HG02642 (cell line): Measurements from ENCODE around the gene ZNF333.

ENCODE experiments used
- ATAC-seq: cut with Tn5 transposase; IDR thresholded peaks from one replicate; pipeline ENCODE4 v1.9.1; 2021; ENCODE audit warnings: mild to moderate bottlenecking; ENCODE audit not compliant: unreplicated experiment, poor library complexity

The ZNF333 gene

DNA sequence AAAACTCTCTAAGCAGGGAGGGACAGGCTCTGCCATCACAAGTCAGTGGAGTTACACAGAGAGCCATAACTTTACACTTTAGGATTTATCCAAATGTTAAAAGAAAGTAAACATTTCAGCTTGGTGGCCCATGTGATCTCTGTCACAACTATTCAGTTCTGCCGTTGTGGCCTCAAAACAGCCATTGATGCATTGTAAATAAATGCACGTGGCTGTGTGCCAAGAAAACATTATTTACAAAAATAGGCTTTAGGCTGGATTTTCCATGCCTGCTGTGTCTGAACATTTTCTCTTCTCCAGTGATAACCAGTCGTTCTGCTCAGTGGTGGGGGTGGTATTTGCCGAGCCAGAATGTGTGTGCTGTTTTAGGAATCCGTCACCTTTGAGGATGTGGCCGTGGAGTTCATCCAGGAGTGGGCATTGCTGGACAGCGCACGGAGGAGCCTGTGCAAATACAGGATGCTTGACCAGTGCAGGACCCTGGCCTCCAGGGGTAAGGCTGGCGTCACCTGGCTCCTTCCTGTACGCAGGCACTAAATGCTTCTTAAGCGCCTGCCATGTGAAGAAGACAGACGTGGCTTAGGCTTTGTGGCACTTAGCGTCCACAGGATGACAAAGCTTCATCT lies 4.9 kb downstream of the ZNF333 start:
- ATAC-seq, result no peak

- ATAC-seq, result no peak
Observed at GRCh38 chr19:14695471-14695870, 5.6 kb downstream of the ZNF333 start.

- ATAC-seq, result no peak
Observed at GRCh38 chr19:14699641-14700040, 9.8 kb downstream of the ZNF333 start.

- ATAC-seq, result no peak
Observed at GRCh38 chr19:14700711-14701375, 11.0 kb downstream of the ZNF333 start.

GRCh38 chr19:14703833-14704232 lies 14.0 kb downstream of the ZNF333 start:
- ATAC-seq, result no peak

DNA sequence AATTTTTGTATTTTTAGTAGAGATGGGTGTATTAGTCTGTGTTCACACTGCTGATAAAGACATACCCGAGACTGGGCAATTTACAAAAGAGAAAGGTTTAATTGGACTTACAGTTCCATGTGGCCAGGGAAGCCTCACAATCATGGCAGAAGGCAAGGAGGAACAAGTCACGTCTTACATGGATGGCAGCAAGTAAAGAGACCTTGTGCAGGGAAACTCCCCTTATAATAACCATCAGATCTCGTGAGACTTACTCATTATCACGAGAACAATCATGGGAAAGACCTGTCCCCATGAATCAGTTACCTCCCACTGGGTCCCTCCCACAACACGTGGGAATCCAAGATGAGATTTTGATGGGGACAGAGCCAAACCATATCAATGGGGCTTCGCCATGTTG lies 14.6 kb downstream of the ZNF333 start:
- ATAC-seq, result no peak

DNA sequence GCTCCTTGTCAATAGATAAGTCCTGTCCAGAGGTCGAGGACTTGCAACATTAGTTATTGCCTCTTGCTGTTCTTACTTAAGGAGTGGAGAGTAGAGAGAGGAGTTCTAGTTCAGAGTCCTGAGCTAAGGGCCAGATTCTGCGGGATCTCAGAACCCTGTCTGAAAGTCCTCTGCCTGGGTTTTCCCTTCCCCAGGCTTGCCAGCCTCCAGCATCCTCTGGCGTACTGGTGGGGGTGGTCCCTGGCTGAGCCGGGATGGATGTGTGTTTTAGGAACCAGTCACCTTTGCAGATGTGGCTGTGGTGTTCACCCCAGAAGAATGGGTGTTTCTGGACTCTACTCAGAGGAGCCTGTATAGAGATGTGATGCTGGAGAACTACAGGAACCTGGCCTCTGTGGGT lies 26.0 kb downstream of the ZNF333 start:
- ATAC-seq, result no peak

GRCh38 chr19:14718522-14719116 lies 28.8 kb downstream of the ZNF333 start:
- no peak for ATAC-seq

GRCh38 chr19:14719162-14719561 lies 29.3 kb downstream of the ZNF333 start:
- ATAC-seq, result no peak

DNA sequence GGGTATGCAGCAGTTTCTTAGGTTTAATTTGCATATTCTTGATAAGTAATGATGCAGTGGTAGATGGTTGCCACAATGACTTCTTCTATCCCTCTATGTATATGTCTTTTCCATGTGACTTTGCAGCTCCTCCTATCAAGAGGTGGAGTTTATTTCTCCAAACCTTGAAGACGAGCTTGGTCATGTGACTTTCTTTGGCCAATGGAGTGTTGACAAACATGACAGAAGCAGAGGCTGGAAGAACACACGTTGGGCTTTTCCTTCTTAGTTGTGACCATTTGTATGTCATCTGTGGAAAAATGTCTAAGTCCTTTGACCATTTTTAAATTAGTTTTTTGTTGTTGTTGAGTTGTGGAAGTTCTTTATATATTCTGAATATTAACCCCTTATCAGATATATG lies 32.3 kb downstream of the ZNF333 start:
- ATAC-seq, result no peak

DNA sequence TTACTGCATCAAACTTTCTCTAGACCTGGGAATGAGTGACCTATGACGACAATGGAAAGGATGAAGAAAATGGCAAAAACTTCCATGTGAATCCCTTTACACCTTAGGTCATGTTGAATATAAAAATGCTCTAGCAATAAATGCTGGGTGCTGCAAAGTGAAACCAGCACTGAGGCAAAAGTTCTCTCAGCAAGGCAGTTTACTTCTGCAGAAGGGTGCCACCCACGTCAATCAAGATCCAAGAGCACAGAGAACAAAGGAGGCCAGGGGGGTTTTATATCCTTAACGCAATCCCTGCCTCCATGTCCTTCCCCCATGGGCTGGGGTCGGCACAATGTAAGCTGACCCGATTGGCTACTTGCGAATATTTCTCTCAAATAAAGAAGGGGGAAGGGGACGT lies 38.7 kb downstream of the ZNF333 start:
- ATAC-seq, result no peak

GRCh38 chr19:14731200-14731599 lies 41.4 kb downstream of the ZNF333 start:
- no peak for ATAC-seq

GRCh38 chr19:14732510-14732909 lies 42.7 kb downstream of the ZNF333 start:
- ATAC-seq, result no peak

DNA sequence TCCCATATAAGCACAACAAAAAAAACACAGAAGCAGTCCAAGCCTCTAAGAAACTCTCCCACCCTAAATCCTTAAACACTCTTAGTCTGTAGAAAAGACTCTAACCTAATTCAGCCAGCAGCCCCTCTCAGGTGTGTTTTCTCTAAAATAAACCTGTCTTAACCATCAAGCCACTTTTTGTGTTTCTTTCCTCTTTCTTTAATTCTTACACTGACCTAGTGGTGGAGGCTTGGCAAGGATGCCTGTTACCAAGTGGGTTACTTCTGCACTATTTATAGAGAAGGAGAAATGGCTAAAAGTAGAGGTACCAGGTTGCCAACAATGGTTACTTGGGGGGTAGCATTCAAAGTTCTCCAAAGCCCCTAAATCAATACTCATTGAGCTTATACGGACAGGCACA lies 43.7 kb downstream of the ZNF333 start:
- no peak for ATAC-seq

- ATAC-seq, result no peak
Observed at GRCh38 chr19:14735915-14736314, 46.1 kb downstream of the ZNF333 start.

DNA sequence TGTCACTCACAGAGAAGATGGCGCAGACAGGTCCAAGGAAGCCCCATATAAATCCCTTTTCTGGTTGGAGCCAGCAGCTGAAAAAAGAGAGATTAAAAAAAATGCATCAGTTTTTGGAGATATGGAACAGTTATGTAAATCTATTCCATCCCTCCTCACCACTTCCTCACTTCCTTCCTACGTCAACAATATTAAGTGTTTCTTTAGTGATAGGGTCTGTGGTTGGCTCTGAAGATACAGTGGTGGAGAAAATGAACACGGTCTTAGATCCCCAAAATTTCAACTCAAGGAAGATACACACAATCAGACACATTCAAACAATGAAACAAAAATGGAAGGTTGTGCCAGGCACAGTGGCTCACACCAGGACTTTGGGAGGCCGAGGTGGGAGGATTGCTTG lies 57.0 kb downstream of the ZNF333 start:
- no peak for ATAC-seq

DNA sequence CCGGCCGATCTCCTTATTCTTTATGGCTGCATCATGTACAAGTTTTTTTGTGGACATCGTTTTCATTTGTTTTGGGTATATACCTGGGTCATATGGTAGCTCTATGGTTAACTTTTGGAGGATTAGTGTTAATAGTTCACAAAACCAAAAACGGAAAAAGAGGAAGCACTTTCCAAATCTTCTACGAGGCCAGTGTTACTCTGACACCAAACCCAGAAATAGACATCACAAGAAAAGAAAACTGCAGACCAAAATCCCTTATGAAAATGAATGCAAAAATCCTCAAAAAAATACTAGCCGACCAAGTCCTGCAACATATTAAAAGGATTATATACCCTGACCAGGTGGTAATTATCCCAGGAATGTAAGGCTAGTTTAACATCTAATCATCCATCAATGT lies 58.8 kb downstream of the ZNF333 start:
- ATAC-seq, result no peak

GRCh38 chr19:14758816-14759215 lies 69.0 kb downstream of the ZNF333 start:
- no peak for ATAC-seq

DNA sequence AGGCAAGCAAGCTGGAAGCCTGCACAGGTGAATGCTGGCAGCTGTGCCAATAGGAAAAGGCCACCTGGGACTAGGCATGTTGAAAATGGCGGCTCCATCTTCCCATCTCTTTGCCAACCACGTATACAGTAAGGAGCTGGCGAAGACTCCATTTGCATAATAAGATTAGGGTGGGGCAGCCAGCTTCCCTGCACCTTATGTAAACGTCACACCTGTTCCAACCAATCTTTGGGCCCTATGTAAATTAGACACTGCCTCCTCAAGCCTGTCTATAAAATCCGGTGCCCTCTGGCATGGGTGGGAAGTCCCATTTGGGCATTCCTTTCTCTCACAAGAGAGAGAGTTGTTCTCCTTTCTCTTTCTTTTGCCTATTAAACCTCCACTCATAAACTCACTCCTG lies 71.8 kb downstream of the ZNF333 start:
- no peak for ATAC-seq

DNA sequence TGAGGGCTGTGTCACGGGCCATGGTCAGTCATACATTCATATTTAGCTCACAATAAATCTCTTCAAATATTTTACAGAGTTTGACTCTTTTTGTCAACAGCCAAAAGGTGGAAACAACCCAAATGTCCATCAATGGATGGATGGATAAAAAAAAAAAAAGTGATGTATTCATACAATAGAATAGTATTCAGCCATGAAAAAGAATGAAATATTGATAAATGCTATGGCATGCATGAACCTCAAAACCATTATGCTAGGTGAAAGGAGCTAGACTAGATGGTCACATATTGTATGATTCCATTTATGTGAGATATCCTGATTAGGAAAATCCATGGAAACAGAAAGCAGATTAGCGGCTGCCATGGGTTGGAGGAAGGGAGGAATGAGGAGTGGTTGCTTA lies 72.3 kb downstream of the ZNF333 start:
- ATAC-seq, result no peak

- no peak for ATAC-seq
Observed at GRCh38 chr19:14763497-14764145, 73.8 kb downstream of the ZNF333 start.
